Stimulated activated CD8-positive, alpha-beta memory T cell treated with anti-CD3 and anti-CD28 coated beads, Interleukin-12 subunit alpha, Interleukin-12 subunit beta, amount 100 ng/mL, for 4 hours (primary cell): ENCODE data around the gene POMT2.

Experiments used
- DNase-seq: peaks from one replicate; pipeline ENCODE4 v3.0.0-alpha.2; 2020; ENCODE audit warnings: low read depth

POMT2 gene

GRCh38 chr14:77240336-77240915 lies 80.3 kb downstream of the POMT2 start:
- DNase-seq: no peak

GRCh38 chr14:77239412-77239811 lies 81.3 kb downstream of the POMT2 start:
- DNase-seq: no peak

GRCh38 chr14:77238996-77239395 lies 81.7 kb downstream of the POMT2 start:
- no peak for DNase-seq

DNA sequence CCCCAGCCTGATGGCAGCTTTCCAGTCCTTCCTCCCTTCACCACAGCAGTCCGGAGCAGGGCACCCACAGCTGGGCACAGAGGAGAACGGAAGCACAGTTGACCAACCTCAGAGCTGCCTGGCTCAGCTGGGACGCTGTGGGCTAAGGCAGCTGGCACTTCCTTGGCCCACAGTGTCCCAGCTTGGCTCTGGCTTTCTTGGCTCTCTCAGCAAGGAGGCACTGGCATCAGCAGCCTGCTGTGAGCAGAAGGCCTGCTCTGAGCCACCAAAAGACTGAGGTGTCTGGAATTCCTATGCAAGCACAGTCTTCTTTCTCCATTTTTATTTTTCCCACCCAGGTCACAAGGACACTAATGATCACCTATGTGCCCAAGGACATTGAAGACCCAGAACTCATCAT lies 82.3 kb downstream of the POMT2 start:
- DNase-seq: no peak

DNA sequence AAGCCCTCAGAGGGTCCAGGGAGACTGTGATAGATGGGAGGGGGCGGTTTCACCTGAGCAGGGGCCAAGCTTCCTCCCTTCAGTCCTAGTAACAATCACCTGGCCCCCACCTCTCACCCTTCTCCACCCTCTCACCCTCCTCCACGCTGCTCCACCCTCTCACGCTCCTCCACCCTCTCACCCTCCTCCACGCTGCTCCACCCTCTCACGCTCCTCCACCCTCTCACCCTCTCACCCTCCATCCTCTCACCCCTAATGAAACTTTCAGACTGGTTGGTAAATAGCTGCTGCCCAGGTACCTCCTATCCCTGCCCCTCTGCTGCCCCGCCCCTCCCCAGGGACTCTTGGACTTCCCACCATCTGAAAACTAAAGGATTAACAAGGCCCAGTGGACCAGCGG lies 83.9 kb downstream of the POMT2 start:
- no peak for DNase-seq

DNA sequence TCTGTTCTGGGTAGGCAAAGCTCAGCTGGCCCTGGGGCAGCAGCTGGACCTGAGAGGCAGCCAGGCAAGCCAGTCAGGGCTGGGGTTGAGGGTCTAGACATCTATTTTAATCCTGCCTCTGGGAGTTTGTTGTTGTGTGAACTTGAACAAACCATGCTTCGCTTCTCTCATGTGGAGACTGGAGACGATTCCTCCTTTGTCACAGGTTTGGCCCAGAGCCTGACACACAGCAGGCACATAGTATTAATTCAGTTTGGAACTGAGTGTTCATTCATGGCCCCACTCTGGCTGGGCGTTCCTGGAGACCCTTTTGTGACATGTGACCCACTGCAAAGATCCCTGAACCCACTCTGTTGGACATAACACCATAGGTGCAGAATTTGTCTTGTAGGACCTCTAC lies 89.0 kb downstream of the POMT2 start:
- no peak for DNase-seq

DNA sequence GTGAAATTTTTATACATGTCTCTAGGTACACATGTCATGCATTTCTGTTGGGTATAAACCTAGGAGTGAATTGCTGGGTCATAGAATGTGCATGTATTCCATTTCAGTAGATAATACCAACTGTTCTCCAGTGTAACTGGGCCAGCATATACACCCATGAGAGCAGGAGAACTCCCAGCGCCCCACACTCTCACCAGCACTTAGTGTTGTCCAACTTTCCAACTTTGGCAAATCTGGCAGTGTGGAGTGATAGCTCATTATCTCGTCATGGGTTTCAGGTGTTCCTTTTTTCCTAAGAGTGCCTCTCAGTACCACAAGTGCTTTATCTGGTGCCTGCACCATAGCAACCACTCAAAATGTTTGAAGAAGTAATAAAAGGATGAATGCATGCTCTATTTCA lies 89.8 kb downstream of the POMT2 start:
- no peak for DNase-seq

- no peak for DNase-seq
These were observed 92.6 kb downstream of the POMT2 start for GRCh38 chr14:77228056-77228455.

DNA sequence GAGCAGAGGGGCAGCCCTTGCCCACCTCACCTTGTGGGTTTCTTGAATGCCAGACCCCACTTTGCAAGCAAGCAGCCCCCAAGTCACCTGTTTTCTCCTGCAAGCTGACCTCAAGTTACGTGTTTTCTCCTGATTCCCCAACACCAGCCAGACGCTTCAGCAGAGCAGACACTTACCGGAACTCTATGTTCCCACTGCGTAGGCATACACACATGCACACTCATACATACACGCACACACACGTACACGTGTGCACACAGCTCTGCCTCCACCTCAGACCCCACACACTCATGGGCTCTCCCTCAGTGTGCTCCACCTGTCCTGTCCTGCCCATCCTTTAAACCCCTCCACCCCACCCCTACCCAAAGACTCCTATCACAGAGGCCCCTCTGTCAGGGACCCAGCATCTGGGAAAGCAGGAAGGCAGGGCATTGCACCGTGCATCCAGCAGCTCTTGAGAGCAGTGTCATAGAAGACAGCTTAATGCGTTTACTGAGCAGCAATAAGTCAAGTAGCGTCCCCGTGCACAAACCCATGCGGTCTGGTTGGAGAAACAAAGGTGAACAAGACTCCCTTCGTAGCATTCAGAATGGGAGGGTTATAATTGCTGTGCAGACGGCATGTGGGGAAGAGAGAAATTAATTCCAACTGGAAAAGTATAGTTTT lies 94.7 kb downstream of the POMT2 start:
- no peak for DNase-seq

DNA sequence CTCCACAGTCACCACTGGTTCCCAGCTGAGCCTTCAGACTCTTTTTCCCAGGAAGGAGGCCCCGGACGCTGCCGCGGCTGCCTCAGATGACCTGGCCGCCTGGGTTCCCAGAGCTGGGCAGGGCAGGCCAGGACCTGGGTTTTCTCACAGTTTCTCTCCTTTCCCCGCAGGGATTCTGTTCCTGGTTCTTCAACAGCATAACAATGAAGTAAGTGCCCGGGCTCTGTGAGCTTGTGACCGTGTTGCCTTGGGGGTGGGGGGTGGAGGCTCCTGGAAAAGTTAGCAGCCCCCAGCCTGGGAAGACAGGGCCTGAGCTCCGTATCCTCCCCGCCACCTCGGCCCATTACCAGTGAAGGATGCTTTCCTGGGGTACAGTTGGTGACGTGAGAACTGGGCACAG lies 95.4 kb downstream of the POMT2 start:
- no peak for DNase-seq
